ENCODE data around the gene PNCK. TPM values are rescaled to one million over a fixed set of nuclear protein-coding genes. Genes with fewer than 3 reads are reported as not detected.

The PNCK gene
- total RNA-seq, 1 donor from 2014 or later: 1.6 TPM

- Histone ChIP-seq H3K36me3 (ENCODE audit: control insufficient read depth, insufficient read depth, low read length) (no peaks in the 10 kb centered on the region), H3K4me3 (ENCODE audit: low read depth, low read length) (no peak overlapping the region), H3K27me3 (ENCODE audit: control insufficient read depth, insufficient read depth, low read length) (peaks cover 72% of the 10 kb centered on the region)
- no peak for DNase-seq (ENCODE audit: low read depth)
- TF ChIP-seq, protein P1, sequence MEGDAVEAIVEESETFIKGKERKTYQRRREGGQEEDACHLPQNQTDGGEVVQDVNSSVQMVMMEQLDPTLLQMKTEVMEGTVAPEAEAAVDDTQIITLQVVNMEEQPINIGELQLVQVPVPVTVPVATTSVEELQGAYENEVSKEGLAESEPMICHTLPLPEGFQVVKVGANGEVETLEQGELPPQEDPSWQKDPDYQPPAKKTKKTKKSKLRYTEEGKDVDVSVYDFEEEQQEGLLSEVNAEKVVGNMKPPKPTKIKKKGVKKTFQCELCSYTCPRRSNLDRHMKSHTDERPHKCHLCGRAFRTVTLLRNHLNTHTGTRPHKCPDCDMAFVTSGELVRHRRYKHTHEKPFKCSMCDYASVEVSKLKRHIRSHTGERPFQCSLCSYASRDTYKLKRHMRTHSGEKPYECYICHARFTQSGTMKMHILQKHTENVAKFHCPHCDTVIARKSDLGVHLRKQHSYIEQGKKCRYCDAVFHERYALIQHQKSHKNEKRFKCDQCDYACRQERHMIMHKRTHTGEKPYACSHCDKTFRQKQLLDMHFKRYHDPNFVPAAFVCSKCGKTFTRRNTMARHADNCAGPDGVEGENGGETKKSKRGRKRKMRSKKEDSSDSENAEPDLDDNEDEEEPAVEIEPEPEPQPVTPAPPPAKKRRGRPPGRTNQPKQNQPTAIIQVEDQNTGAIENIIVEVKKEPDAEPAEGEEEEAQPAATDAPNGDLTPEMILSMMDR (IDR thresholded peaks at IDR 0.05; ENCODE audit: insufficient read depth, low read length, poor library complexity, severe bottlenecking): no peak
Measured at GRCh38 chrX:153642655-153643430, 30.8 kb downstream of the PNCK start.

GRCh38 chrX:153642051-153642654 is 31.5 kb downstream of the PNCK start:
- Histone ChIP-seq H3K36me3 (ENCODE audit: control insufficient read depth, insufficient read depth, low read length) (no peaks in the 10 kb centered on the region), H3K27me3 (ENCODE audit: control insufficient read depth, insufficient read depth, low read length) (peaks cover 66% of the 10 kb centered on the region), H3K4me3 (ENCODE audit: low read depth, low read length) (no peak overlapping the region)
- TF ChIP-seq, protein P1 (IDR thresholded peaks at IDR 0.05; ENCODE audit: insufficient read depth, low read length, poor library complexity, severe bottlenecking): no peak
- DNase-seq (ENCODE audit: low read depth): no peak

GRCh38 chrX:153641627-153642026 is 32.0 kb downstream of the PNCK start:
- H3K36me3 ChIP-seq (ENCODE audit: control insufficient read depth, insufficient read depth, low read length): no peaks in the 10 kb centered on the region
- H3K27me3 ChIP-seq (ENCODE audit: control insufficient read depth, insufficient read depth, low read length): peaks cover 65% of the 10 kb centered on the region
- no peak overlapping the region for H3K4me3 ChIP-seq (ENCODE audit: low read depth, low read length)
- TF ChIP-seq, protein P1 (IDR thresholded peaks at IDR 0.05; ENCODE audit: insufficient read depth, low read length, poor library complexity, severe bottlenecking): no peak
- DNase-seq (ENCODE audit: low read depth): no peak

GRCh38 chrX:153640736-153641575 is 32.7 kb downstream of the PNCK start:
- TF ChIP-seq, protein P1 (IDR thresholded peaks at IDR 0.05; ENCODE audit: insufficient read depth, low read length, poor library complexity, severe bottlenecking): no peak
- Histone ChIP-seq H3K27me3 (ENCODE audit: control insufficient read depth, insufficient read depth, low read length) (peaks cover 59% of the 10 kb centered on the region), H3K4me3 (ENCODE audit: low read depth, low read length) (no peak overlapping the region), H3K36me3 (ENCODE audit: control insufficient read depth, insufficient read depth, low read length) (no peaks in the 10 kb centered on the region)
- DNase-seq (ENCODE audit: low read depth): no peak

DNA sequence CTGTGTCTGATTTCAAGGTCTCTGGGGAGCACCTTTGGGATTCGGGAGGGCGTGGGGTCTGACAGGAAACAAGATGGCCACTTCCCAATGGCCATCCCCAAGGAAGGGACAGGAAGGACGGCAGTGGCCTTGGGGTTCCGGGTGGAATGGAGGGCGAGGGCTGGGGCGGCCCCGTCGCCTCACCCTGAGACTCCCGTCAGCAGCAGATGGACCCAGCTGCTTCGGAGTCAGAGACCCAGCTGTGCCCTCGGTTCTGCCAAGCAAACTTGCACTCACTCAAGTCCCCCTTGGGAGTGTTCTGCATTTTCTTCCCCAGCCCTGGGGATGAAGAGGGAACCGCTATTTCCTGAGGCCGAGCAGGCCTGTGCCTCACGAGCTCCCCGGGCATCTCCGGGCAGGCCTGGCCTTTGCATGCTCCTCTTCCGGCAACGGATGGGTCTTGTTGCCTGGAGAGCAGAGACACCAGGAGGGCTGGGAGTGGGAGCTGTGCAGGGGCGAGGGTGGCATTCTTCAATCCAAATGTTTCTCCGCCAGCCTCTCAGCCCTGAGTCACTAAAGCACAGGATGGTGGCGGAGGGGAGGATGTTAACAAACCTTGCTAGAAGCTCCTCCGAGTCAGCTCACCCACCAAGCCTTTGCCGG is 33.4 kb downstream of the PNCK start:
- peaks cover 55% of the 10 kb centered on the region for H3K27me3 ChIP-seq (ENCODE audit: control insufficient read depth, insufficient read depth, low read length)
- TF ChIP-seq, protein P1 (IDR thresholded peaks at IDR 0.05; ENCODE audit: insufficient read depth, low read length, poor library complexity, severe bottlenecking): no peak
- H3K4me3 ChIP-seq (ENCODE audit: low read depth, low read length): no peak overlapping the region
- DNase-seq (ENCODE audit: low read depth): no peak
- H3K36me3 ChIP-seq (ENCODE audit: control insufficient read depth, insufficient read depth, low read length): no peaks in the 10 kb centered on the region

All from kidney epithelial cell (primary cell).